ENCODE measurements around the gene CTR9. TPM values are rescaled to one million over a fixed set of nuclear protein-coding genes. Genes with fewer than 3 reads are reported as not detected.

CTR9 gene
- total and polyA plus RNA-seq, 2 of the 13 experiments (the other 11 are each of a cell fraction or from before 2014, with no cell fraction given), result 6.6 to 22.1 TPM

GRCh38 chr11:10708131-10708530 is 42.9 kb upstream of the CTR9 start:
- Histone ChIP-seq H3K27ac (ENCODE audit: extremely low read length, insufficient read depth, low read length) (no peak overlapping the region), H3K4me1 (ENCODE audit: insufficient read depth, low read length) (no peaks in the 10 kb centered on the region), H3K9ac (ENCODE audit: insufficient read depth, low read depth, low read length) (no peak overlapping the region), H4K20me1 (ENCODE audit: insufficient read depth, low read length) (no peaks in the 10 kb centered on the region), H3K79me2 (ENCODE audit: insufficient read depth, low read length) (no peaks in the 10 kb centered on the region), H2AFZ (ENCODE audit: low read length) (no peak overlapping the region), H3K9me3 (ENCODE audit: low read length) (no peaks in the 10 kb centered on the region), H3K36me3 (replicated peaks in 1 of 2; ENCODE audit: control insufficient read depth in 1 of 2, insufficient read depth in 2 of 2, low read length in 2 of 2) (no peaks in the 10 kb centered on the region), H3K27me3 (ENCODE audit: control insufficient read depth in 1 of 2, insufficient read depth in 2 of 2, low read length in 2 of 2) (peaks cover 0 to 3% of the 10 kb centered on the region in 2 experiments; a peak in 1 of 5 replicates), H3K4me3 (replicated peaks in 1 of 3; ENCODE audit: insufficient read depth in 1 of 3, low read depth in 2 of 3, low read length in 3 of 3) (no peak overlapping the region), H3K4me2 (ENCODE audit: low read depth, low read length) (no peak overlapping the region)
- POLR2A ChIA-PET, result no interaction called here
- 25% methylated on average over 3 of the region's 3 CpGs for WGBS (ENCODE audit: low lambda C conversion rate)
- DNase-seq (ENCODE audit: low spot score) (no peak), ATAC-seq (no peak), FAIRE-seq (no peak)
- no TSS peak for BruUV-seq (replicated peaks)
- intact Hi-C loops (cut with micrococcal nuclease; ENCODE audit: unreplicated experiment), result no loop called here
- CTCF ChIA-PET (ENCODE audit: low intra/inter-chr PET ratio, low total read pairs), result no interaction called here
- in situ Hi-C loops (cut with HindIII; ENCODE audit: extremely low pct_ligation_motif_present, low pct_unique_long_range_greater_than_20kb), result no loop called here
- TF ChIP-seq U2AF1 (optimal IDR thresholded peaks at IDR 0.05; ENCODE audit: low read depth, low read length), result no peak
- TF ChIP-seq, protein P1, sequence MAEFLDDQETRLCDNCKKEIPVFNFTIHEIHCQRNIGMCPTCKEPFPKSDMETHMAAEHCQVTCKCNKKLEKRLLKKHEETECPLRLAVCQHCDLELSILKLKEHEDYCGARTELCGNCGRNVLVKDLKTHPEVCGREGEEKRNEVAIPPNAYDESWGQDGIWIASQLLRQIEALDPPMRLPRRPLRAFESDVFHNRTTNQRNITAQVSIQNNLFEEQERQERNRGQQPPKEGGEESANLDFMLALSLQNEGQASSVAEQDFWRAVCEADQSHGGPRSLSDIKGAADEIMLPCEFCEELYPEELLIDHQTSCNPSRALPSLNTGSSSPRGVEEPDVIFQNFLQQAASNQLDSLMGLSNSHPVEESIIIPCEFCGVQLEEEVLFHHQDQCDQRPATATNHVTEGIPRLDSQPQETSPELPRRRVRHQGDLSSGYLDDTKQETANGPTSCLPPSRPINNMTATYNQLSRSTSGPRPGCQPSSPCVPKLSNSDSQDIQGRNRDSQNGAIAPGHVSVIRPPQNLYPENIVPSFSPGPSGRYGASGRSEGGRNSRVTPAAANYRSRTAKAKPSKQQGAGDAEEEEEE (CRISPR knock-in tag; IDR thresholded peaks at IDR 0.05; ENCODE audit: borderline replicate concordance), result no peak
- no peak for TF ChIP-seq MED8 (CRISPR knock-in tag; IDR thresholded peaks at IDR 0.05; ENCODE audit: insufficient replicate concordance)
- TF ChIP-seq, protein P2, sequence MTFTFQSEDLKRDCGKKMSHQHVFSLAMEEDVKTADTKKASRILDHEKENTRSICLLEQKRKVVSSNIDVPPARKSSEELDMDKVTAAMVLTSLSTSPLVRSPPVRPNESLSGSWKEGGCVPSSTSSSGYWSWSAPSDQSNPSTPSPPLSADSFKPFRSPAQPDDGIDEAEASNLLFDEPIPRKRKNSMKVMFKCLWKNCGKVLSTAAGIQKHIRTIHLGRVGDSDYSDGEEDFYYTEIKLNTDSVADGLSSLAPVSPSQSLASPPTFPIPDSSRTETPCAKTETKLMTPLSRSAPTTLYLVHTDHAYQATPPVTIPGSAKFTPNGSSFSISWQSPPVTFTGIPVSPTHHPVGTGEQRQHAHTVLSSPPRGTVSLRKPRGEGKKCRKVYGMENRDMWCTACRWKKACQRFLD (CRISPR knock-in tag; IDR thresholded peaks at IDR 0.05; ENCODE audit: borderline replicate concordance), result no peak
- no peak for TF ChIP-seq RNF219 (CRISPR knock-in tag; IDR thresholded peaks at IDR 0.05)
- TF ChIP-seq, protein P3, sequence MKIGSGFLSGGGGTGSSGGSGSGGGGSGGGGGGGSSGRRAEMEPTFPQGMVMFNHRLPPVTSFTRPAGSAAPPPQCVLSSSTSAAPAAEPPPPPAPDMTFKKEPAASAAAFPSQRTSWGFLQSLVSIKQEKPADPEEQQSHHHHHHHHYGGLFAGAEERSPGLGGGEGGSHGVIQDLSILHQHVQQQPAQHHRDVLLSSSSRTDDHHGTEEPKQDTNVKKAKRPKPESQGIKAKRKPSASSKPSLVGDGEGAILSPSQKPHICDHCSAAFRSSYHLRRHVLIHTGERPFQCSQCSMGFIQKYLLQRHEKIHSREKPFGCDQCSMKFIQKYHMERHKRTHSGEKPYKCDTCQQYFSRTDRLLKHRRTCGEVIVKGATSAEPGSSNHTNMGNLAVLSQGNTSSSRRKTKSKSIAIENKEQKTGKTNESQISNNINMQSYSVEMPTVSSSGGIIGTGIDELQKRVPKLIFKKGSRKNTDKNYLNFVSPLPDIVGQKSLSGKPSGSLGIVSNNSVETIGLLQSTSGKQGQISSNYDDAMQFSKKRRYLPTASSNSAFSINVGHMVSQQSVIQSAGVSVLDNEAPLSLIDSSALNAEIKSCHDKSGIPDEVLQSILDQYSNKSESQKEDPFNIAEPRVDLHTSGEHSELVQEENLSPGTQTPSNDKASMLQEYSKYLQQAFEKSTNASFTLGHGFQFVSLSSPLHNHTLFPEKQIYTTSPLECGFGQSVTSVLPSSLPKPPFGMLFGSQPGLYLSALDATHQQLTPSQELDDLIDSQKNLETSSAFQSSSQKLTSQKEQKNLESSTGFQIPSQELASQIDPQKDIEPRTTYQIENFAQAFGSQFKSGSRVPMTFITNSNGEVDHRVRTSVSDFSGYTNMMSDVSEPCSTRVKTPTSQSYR (CRISPR knock-in tag; IDR thresholded peaks at IDR 0.05; ENCODE audit: borderline replicate concordance), result no peak
- TF ChIP-seq, protein P4, sequence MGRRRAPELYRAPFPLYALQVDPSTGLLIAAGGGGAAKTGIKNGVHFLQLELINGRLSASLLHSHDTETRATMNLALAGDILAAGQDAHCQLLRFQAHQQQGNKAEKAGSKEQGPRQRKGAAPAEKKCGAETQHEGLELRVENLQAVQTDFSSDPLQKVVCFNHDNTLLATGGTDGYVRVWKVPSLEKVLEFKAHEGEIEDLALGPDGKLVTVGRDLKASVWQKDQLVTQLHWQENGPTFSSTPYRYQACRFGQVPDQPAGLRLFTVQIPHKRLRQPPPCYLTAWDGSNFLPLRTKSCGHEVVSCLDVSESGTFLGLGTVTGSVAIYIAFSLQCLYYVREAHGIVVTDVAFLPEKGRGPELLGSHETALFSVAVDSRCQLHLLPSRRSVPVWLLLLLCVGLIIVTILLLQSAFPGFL (CRISPR knock-in tag; IDR thresholded peaks at IDR 0.05), result no peak

Measured in HepG2 (cell line).